Tracheal epithelial cell (primary cell): ENCODE data around the gene RPS6KA5. TPM values are rescaled to one million over a fixed set of nuclear protein-coding genes. Genes with fewer than 3 reads are reported as not detected.

Source experiments
- total RNA-seq: library from RNA; depleted of rRNA; stranded (reverse); fragments of >200 nt; gene quantifications from 2 replicates; pipeline ENCODE4 v1.2.1, GENCODE V29; 2014

The RPS6KA5 gene
- total RNA-seq, result 1.2 and 4.5 TPM in 2 replicates

DNA sequence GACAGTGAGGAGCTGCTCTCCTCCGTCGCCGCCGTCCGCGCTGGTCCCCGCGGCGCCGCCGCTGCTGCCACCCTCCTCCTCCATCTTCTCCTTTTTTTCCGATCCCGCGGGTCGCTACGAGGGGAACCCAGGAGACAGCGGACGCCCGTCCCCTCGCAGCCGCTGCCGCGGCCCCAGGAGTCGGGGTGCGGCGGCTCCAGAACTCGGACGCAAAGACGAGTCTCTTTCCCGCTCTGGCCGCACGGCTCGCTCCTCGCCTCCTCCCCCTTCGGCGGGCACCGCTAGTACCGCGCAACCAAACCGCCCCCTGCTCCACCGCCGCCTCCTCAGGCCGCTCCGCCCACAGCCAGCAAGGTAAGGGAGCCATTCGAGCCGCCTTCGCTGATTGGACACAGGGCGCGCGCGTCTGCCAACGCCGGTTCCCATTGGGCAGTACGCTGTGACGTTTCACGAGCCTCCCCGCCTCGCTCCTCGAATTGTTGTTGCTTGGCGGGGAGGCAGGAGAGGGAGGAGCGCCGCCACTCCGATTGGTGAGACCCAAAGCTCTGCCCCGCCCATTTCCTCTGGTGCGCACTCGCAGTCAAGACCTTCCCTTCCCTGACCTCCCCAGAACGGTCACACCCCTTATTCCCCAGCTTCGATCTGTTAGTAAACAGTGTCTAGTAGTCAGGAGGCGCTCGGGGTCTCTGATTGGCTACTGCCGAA is at the start of gene RPS6KA5:
Gene RPS6KA5, minus strand, starts transcription at position 291 of the 705 bp plus-strand sequence. Its CDS starts 207 bp downstream, at position 84.

DNA sequence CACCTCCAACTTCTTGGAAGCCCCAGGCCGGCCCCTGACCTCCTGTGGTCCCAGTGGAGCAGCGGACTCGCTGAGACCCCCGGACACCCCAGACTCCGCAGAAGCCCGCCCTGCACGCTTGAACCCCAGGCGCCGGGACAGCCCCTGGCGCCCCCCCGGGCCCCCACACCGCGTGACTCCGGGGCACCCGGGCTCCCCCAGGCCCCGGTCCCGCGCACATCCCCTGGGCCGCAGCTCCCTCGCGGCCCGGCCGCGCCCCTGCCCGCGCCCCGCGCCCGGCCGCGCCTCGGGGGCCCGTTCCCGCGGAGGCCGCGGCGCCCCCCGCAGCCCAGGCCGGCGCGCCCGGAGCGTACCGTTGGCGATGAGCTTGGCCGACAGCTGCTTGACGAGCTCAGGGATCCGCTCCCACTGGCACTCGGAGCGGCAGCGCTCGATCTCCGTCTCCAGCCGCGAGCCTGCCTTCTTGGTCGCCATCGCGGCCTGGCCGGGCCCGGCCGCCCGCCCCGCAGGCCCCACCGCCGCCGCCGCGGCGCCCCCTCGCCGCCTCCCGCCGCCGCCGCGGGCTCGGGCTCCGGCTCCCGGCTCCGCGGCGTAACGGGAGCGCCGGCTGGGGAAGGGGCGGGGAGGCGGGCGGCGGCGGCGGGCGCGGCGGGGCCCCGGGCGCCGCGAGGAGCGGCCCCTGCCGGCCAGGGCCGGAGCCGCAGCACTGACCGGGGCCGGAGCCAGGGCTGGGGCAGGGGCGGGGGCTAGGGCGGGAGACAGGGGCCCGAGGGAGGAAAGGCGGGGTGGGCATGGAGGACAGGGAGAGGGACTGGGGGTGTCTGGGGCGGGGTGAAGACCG is 244.4 kb downstream of the RPS6KA5 start, which contains the start of gene TTC7B:
Gene TTC7B, minus strand, starts transcription at position 609 of the 841 bp plus-strand sequence. Its CDS starts 135 bp downstream, at position 474.

Other genes starting within 250 kb of the RPS6KA5 start
- 3.2 and 9.6 TPM in 2 replicates for gene TTC7B, start 244.2 kb downstream of the RPS6KA5 start, total RNA-seq
- 12.6 and 33.0 TPM in 2 replicates for gene DGLUCY, start 53.4 kb upstream of the RPS6KA5 start, total RNA-seq
- 0.85 and 6.7 TPM in 2 replicates for gene GPR68, start 184.1 kb upstream of the RPS6KA5 start, total RNA-seq